ENCODE data around the gene KMT5C. TPM values are rescaled to one million over a fixed set of nuclear protein-coding genes. Genes with fewer than 3 reads are reported as not detected.

KMT5C gene
- total and polyA plus RNA-seq, 2 experiments from 2014 or later, result 14.2 to 34.3 TPM

DNA sequence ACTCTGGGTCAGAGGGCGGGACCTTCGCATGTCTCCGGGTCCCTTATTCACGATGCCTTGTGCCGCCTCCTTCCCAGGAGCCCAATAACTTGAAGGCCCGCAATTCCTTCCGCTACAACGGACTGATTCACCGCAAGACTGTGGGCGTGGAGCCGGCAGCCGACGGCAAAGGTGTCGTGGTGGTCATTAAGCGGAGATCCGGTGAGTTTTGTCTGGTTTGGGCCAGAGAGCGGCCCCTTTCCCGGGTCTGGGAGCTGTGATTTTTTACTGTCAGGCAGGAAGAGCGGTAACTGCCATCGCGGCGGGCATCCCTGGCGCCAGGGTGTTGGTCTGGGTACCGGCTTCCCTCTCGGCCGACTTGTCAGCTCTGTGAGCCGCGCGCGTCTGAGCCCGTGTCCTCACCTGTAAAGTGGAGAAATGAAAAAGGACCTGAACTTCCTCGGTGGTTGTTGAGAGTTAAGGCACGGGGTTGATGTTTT lies 46.9 kb downstream of the KMT5C start (continued):
- TF ChIP-seq CTCF (conservative IDR thresholded peaks at IDR 0.05; ENCODE audit: low read depth in 2 of 2) (no peak), CREB1 (CRISPR knock-in tag; IDR thresholded peaks at IDR 0.05; ENCODE audit: low read depth) (no peak), EZH2 (IDR thresholded peaks at IDR 0.05; ENCODE audit: low read depth, unreplicated experiment) (no peak), STAT1 (IDR thresholded peaks at IDR 0.05; ENCODE audit: unreplicated experiment) (no peak)
- TF ChIP-seq, protein P1, sequence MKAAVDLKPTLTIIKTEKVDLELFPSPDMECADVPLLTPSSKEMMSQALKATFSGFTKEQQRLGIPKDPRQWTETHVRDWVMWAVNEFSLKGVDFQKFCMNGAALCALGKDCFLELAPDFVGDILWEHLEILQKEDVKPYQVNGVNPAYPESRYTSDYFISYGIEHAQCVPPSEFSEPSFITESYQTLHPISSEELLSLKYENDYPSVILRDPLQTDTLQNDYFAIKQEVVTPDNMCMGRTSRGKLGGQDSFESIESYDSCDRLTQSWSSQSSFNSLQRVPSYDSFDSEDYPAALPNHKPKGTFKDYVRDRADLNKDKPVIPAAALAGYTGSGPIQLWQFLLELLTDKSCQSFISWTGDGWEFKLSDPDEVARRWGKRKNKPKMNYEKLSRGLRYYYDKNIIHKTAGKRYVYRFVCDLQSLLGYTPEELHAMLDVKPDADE (IDR thresholded peaks at IDR 0.05), result no peak
- TF ChIP-seq, protein P2, sequence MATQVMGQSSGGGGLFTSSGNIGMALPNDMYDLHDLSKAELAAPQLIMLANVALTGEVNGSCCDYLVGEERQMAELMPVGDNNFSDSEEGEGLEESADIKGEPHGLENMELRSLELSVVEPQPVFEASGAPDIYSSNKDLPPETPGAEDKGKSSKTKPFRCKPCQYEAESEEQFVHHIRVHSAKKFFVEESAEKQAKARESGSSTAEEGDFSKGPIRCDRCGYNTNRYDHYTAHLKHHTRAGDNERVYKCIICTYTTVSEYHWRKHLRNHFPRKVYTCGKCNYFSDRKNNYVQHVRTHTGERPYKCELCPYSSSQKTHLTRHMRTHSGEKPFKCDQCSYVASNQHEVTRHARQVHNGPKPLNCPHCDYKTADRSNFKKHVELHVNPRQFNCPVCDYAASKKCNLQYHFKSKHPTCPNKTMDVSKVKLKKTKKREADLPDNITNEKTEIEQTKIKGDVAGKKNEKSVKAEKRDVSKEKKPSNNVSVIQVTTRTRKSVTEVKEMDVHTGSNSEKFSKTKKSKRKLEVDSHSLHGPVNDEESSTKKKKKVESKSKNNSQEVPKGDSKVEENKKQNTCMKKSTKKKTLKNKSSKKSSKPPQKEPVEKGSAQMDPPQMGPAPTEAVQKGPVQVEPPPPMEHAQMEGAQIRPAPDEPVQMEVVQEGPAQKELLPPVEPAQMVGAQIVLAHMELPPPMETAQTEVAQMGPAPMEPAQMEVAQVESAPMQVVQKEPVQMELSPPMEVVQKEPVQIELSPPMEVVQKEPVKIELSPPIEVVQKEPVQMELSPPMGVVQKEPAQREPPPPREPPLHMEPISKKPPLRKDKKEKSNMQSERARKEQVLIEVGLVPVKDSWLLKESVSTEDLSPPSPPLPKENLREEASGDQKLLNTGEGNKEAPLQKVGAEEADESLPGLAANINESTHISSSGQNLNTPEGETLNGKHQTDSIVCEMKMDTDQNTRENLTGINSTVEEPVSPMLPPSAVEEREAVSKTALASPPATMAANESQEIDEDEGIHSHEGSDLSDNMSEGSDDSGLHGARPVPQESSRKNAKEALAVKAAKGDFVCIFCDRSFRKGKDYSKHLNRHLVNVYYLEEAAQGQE (IDR thresholded peaks at IDR 0.05; ENCODE audit: unreplicated experiment), result no peak

- peaks cover 54% of the 10 kb centered on the region for H3K36me3 Mint-ChIP-seq (ENCODE audit: low read depth)
- peaks cover 2% of the 10 kb centered on the region; the same call in 2 of the 3 replicates for H3K9me3 Mint-ChIP-seq
- Histone ChIP-seq H3K79me2 (replicated peaks; ENCODE audit: insufficient read depth) (peaks cover 28% of the 10 kb centered on the region), H3K36me3 (ENCODE audit: insufficient read depth) (peaks cover 11% of the 10 kb centered on the region; the same call in 1 of the 2 replicates), H3K4me1 (ENCODE audit: insufficient read depth) (peaks cover 67% of the 10 kb centered on the region), H4K20me1 (replicated peaks; ENCODE audit: insufficient read depth) (peaks cover 41% of the 10 kb centered on the region), H2AFZ (no peak overlapping the region), H3K27me3 (ENCODE audit: insufficient read depth) (peaks cover 4% of the 10 kb centered on the region; the same call in 1 of the 2 replicates), H3K27ac (ENCODE audit: low read depth) (no peak overlapping the region), H3K4me3 (peak overlapping the region; percentile 99), H3F3A (replicated peaks; ENCODE audit: low read depth) (peaks cover 66% of the 10 kb centered on the region), H3K9me2 (ENCODE audit: insufficient read depth) (no peaks in the 10 kb centered on the region), H3K4me2 (peak overlapping the region; percentile 97)
- H3K27ac Mint-ChIP-seq, result no peak overlapping the region
- DNase-seq (ENCODE audit: low spot score) (no peak), ATAC-seq (no peak)
- H3K27me3 Mint-ChIP-seq (ENCODE audit: insufficient read depth, low read depth, poor library complexity), result peaks cover 58% of the 10 kb centered on the region
- peak overlapping the region; percentile 99 for H3K4me3 Mint-ChIP-seq
- peaks cover 71% of the 10 kb centered on the region for H3K4me1 Mint-ChIP-seq
- TF ChIP-seq, protein P1 (IDR thresholded peaks at IDR 0.05), result no peak
- TF ChIP-seq, protein P3, sequence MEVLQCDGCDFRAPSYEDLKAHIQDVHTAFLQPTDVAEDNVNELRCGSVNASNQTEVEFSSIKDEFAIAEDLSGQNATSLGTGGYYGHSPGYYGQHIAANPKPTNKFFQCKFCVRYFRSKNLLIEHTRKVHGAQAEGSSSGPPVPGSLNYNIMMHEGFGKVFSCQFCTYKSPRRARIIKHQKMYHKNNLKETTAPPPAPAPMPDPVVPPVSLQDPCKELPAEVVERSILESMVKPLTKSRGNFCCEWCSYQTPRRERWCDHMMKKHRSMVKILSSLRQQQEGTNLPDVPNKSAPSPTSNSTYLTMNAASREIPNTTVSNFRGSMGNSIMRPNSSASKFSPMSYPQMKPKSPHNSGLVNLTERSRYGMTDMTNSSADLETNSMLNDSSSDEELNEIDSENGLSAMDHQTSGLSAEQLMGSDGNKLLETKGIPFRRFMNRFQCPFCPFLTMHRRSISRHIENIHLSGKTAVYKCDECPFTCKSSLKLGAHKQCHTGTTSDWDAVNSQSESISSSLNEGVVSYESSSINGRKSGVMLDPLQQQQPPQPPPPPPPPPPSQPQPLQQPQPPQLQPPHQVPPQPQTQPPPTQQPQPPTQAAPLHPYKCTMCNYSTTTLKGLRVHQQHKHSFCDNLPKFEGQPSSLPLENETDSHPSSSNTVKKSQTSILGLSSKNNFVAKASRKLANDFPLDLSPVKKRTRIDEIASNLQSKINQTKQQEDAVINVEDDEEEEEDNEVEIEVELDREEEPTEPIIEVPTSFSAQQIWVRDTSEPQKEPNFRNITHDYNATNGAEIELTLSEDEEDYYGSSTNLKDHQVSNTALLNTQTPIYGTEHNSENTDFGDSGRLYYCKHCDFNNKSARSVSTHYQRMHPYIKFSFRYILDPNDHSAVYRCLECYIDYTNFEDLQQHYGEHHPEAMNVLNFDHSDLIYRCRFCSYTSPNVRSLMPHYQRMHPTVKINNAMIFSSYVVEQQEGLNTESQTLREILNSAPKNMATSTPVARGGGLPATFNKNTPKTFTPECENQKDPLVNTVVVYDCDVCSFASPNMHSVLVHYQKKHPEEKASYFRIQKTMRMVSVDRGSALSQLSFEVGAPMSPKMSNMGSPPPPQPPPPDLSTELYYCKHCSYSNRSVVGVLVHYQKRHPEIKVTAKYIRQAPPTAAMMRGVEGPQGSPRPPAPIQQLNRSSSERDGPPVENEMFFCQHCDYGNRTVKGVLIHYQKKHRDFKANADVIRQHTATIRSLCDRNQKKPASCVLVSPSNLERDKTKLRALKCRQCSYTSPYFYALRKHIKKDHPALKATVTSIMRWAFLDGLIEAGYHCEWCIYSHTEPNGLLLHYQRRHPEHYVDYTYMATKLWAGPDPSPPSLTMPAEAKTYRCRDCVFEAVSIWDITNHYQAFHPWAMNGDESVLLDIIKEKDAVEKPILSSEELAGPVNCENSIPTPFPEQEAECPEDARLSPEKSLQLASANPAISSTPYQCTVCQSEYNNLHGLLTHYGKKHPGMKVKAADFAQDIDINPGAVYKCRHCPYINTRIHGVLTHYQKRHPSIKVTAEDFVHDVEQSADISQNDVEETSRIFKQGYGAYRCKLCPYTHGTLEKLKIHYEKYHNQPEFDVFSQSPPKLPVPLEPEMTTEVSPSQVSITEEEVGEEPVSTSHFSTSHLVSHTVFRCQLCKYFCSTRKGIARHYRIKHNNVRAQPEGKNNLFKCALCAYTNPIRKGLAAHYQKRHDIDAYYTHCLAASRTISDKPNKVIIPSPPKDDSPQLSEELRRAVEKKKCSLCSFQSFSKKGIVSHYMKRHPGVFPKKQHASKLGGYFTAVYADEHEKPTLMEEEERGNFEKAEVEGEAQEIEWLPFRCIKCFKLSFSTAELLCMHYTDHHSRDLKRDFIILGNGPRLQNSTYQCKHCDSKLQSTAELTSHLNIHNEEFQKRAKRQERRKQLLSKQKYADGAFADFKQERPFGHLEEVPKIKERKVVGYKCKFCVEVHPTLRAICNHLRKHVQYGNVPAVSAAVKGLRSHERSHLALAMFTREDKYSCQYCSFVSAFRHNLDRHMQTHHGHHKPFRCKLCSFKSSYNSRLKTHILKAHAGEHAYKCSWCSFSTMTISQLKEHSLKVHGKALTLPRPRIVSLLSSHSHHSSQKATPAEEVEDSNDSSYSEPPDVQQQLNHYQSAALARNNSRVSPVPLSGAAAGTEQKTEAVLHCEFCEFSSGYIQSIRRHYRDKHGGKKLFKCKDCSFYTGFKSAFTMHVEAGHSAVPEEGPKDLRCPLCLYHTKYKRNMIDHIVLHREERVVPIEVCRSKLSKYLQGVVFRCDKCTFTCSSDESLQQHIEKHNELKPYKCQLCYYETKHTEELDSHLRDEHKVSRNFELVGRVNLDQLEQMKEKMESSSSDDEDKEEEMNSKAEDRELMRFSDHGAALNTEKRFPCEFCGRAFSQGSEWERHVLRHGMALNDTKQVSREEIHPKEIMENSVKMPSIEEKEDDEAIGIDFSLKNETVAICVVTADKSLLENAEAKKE (CRISPR knock-in tag; IDR thresholded peaks at IDR 0.05), result no peak
- no peak for TF ChIP-seq ZNF331 (CRISPR knock-in tag; IDR thresholded peaks at IDR 0.05; ENCODE audit: low read depth)
These were observed 48.2 kb downstream of the KMT5C start for GRCh38 chr19:55387736-55388497.

All from GM23338 (cell line).